Right ventricle myocardium superior (tissue), 1 donor: ENCODE results near the gene SESN3. TPM values are rescaled to one million over a fixed set of nuclear protein-coding genes. Genes with fewer than 3 reads are reported as not detected.
"Not testable (repeated sequence)": the region's sequence is repeated elsewhere in the genome, so short reads cannot be mapped to it uniquely, and the experiment has no call there.

Experiments used
- ATAC-seq: fragments of 200-7000 bp; cut with Tn5 transposase; one replicate; pipeline ENCODE4 v1.9.1; 2020; ENCODE audit warnings: mild to moderate bottlenecking; ENCODE audit not compliant: poor library complexity
- DNase-seq: peaks from one replicate; pipeline ENCODE4 v3.0.0-alpha.2; 2020
- intact Hi-C: fragments of 100-400 bp; cut with DNase I; formaldehyde crosslinking; loops from one replicate; pipeline ENCODE4 v1.11.2; 2022
- total RNA-seq: library from RNA; stranded (reverse); fragmentation: NEBNext Ultra II Directional; extraction: Animal tissue kit (Norgen Biotek cat#: 25700); gene quantifications from one replicate; pipeline ENCODE4 v1.2.1, GENCODE V29; 2021
- donor health status: DM: no; HTN: yes; CAD: no; lungs with severe emphysema.

Gene SESN3
- total RNA-seq, 1 donor from 2014 or later, result 4.8 TPM

GRCh38 chr11:95229199-95229992 is 1.6 kb downstream of the SESN3 start:
- ATAC-seq, result no peak
- intact Hi-C loops, result no loop called here

DNA sequence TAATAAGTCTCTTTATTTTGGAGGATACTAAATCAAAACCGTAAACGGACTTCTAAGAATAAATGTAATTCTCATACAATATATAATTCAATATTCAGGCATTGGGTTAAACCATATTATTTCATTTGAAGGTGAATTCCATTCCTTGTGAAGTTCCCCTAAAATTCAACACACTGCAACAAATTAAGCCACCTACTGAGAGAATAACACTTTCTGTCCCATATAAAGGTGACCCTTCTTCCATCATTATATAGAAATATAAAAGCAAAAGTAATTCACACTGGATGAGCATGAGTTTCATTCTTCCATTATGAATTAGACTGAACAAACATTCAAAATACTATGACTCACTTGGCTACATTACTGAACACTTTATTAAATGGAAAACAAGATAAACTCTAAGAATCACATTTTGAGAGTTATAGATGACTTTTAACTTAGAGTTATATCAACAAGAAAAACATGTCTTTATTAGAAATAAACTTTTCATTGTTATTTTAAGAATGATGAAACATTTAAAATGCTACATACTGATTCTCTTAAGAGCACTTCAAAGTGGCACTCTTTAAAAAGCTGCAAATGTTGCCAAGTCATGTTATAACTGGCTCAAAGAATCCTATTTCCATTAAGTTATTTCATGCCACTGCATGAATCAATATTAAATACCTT is 2.8 kb downstream of the SESN3 start:
- no peak for DNase-seq
- intact Hi-C loops, result no loop called here
- no peak for ATAC-seq

More at GRCh38 chr11:95229199-95229992, 1.6 kb downstream of the SESN3 start:
- DNase-seq, result no peak

DNA sequence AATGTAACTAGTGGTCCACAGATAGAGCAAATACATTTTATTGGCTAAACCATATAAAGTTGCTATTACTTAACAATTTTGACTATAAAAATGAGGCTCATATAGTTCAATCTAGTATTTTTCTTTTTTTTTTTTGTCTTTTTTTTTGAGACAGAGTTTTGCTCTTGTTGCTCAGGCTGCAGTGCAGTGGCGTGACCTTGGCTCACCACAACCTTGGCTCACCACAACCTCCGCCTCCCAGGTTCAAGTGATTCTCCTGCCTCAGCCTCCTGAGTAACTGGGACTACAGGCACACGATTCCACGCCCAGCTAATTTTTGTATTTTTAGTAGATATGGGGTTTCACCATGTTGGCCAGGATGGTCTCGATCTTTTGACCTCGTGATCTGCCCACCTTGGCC is 3.9 kb downstream of the SESN3 start:
- DNase-seq, ATAC-seq, intact Hi-C loops: not testable (repeated sequence)

DNA sequence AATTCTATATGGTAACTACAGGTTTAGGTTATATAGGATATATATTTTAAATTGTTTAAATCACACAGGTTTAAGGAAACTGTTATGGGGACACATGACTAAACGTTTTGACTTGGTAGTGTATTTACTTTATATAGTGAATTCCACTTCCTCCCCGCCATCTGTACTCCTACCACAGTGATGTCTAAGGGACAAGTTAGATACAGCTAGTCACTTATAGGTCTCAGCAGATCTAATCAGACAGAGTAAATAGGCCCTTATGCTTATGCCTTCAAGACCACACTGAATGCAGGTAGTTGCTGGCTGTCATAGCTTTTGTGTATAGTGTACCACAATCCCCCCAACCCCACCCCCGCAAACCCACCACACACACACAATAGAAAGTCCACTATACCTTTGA is 8.2 kb downstream of the SESN3 start:
- no peak for DNase-seq
- ATAC-seq, result no peak
- intact Hi-C loops, result no loop called here

DNA sequence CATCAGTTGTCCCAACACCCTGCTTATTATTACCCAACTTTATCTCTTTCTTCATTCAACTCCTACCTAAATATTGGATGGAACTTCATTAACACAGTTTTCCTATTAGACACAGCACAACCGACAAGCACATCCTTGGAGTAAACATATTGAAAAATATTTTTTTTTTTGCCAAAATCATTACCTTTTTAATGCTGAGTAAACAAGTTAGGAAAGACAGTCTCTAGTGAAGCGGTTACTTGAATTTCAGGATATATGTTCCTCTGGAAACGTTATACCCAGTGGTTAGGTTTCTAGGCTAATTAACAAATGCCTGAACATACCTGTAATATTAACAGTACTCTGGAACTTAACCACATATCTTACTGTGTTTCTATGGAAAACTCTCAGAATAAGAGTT is 11.4 kb downstream of the SESN3 start:
- DNase-seq, result no peak
- no peak for ATAC-seq
- intact Hi-C loops, result no loop called here

- ATAC-seq, result no peak
- intact Hi-C loops, result no loop called here
- DNase-seq, result no peak
Measured at GRCh38 chr11:95218149-95218548, 12.9 kb downstream of the SESN3 start.

GRCh38 chr11:95212609-95213008 is 18.4 kb downstream of the SESN3 start:
- DNase-seq, result no peak
- ATAC-seq, result no peak
- intact Hi-C loops, result no loop called here

GRCh38 chr11:95209535-95209934 is 21.5 kb downstream of the SESN3 start:
- intact Hi-C loops, ATAC-seq, DNase-seq: not testable (repeated sequence)

DNA sequence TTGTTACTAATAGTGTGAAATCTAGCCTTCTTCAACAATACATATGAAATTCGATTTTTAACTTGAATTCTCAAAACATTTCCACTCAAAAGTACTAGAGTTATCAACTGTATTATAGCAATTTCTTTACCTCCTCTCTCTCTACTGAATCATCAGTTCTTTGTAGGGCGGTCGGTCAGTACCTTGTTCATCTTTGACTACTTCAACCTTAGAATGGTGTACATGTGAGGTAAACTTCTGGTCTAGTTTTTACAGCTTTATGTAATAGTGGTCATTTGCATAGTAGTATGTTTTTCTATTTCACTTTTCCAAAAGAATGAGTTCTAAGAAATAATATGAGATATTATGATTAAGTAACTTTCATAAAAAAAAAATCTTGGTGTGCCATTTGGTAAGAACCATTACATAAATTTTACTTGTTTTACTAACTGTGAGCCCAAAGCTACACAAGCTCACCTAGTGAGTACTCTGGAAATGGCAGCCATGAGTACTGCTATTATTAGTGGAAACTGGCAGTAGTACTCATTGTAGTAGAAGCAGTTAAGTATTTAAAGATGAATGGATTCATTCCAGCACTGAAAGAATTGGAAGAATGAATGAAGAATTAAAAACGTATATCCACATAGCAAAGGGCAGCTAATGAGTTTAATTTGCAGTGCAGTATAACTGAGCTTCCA is 30.1 kb downstream of the SESN3 start:
- no peak for ATAC-seq
- DNase-seq, result no peak
- intact Hi-C loops, result no loop called here

- ATAC-seq (no peak), DNase-seq (no peak)
- intact Hi-C loops, result no loop called here
Measured at GRCh38 chr11:95195831-95196230, 35.2 kb downstream of the SESN3 start.

GRCh38 chr11:95193541-95193940 is 37.5 kb downstream of the SESN3 start:
- DNase-seq (no peak), ATAC-seq (no peak)
- intact Hi-C loops, result no loop called here

- intact Hi-C loops, result no loop called here
- ATAC-seq (no peak), DNase-seq (no peak)
Measured at GRCh38 chr11:95192717-95193116, 38.3 kb downstream of the SESN3 start.

- no peak for DNase-seq
- no peak for ATAC-seq
- intact Hi-C loops, result no loop called here
Measured at GRCh38 chr11:95187723-95188122, 43.3 kb downstream of the SESN3 start.

- no peak for DNase-seq
- ATAC-seq, result no peak
- intact Hi-C loops, result no loop called here
Measured at GRCh38 chr11:95182397-95182796, 48.6 kb downstream of the SESN3 start.

GRCh38 chr11:95175818-95176380 is 55.1 kb downstream of the SESN3 start:
- DNase-seq (no peak), ATAC-seq (no peak)
- intact Hi-C loops, result no loop called here

- intact Hi-C loops, result no loop called here
- ATAC-seq, result no peak
Measured at GRCh38 chr11:95170294-95170693, 60.7 kb downstream of the SESN3 start.

GRCh38 chr11:95166781-95167180 is 64.2 kb downstream of the SESN3 start:
- no peak for DNase-seq
- intact Hi-C loops, result no loop called here
- no peak for ATAC-seq

More at GRCh38 chr11:95170294-95170693, 60.7 kb downstream of the SESN3 start:
- no peak for DNase-seq

GRCh38 chr11:95165638-95166037 is 65.4 kb downstream of the SESN3 start:
- ATAC-seq, result no peak
- DNase-seq, result no peak
- intact Hi-C loops, result no loop called here

DNA sequence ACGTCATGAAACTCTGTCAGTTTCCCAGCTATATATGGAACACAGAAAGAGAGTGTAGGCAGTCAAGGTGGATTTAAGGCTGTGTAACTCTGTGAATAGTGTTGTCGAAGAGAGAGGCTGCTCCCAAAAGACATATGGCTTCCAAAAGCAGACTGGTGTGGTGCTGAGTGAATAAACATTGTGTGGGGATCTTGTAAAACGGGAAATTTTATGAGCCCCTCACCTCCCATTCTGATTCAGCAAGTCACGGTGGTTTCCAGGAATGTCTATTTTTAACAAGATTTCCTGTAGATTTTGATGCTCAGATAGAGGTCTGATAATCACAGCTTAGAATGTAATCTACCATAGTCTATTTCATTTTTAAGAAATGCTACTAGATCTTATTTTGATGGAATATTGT is 67.9 kb downstream of the SESN3 start:
- no peak for DNase-seq
- intact Hi-C loops, result no loop called here
- no peak for ATAC-seq
